Trophoblast cell (in vitro differentiated cells and primary cell): Measurements from ENCODE around the gene LRRN4CL.
A peak's percentile ranks its signal among the peaks of the same experiment; 100 is the strongest.

ENCODE experiments used
- DNase-seq, 2 donors: peaks; one replicate each; pipeline ENCODE4 v3.0.0-alpha.2; 2016
- H2AFZ ChIP-seq: 2 replicates; pipeline ENCODE4 v1.6.1; 2013; ENCODE audit warnings: low read length, moderate library complexity, mild to moderate bottlenecking; ENCODE audit not compliant: insufficient read depth, poor library complexity
- H2AK5ac ChIP-seq: 2 replicates; pipeline ENCODE4 v1.6.1; 2013; ENCODE audit warnings: mild to moderate bottlenecking, low read length
- H2BK120ac ChIP-seq: 2 replicates; pipeline ENCODE4 v1.6.1; 2013; ENCODE audit warnings: low read length, mild to moderate bottlenecking, moderate library complexity; ENCODE audit not compliant: insufficient read depth, poor library complexity
- H2BK12ac ChIP-seq: 2 replicates; pipeline ENCODE4 v1.6.1; 2013; ENCODE audit warnings: mild to moderate bottlenecking, low read length, moderate library complexity
- H2BK5ac ChIP-seq: 2 replicates; pipeline ENCODE4 v1.6.1; 2013; ENCODE audit warnings: low read length, low read depth, moderate library complexity, mild to moderate bottlenecking; ENCODE audit not compliant: poor library complexity
- H3K14ac ChIP-seq: 2 replicates; pipeline ENCODE4 v1.6.1; 2013; ENCODE audit warnings: mild to moderate bottlenecking, low read length
- H3K18ac ChIP-seq: 2 replicates; pipeline ENCODE4 v1.6.1; 2013; ENCODE audit warnings: mild to moderate bottlenecking, low read length
- H3K23ac ChIP-seq: 2 replicates; pipeline ENCODE4 v1.6.1; 2013; ENCODE audit warnings: low read length
- H3K27ac ChIP-seq: 2 replicates; pipeline ENCODE4 v1.5.1; 2013; ENCODE audit warnings: low read depth, mild to moderate bottlenecking, inconsistent platforms, low read length, moderate library complexity
- H3K27me3 ChIP-seq: 2 replicates; pipeline ENCODE4 v1.6.1; 2013; ENCODE audit warnings: inconsistent platforms, mild to moderate bottlenecking, low read length, moderate library complexity; ENCODE audit not compliant: insufficient read depth
- H3K36me3 ChIP-seq, 2 experiments: 1 replicate in 1 of 2; 2 replicates in 1 of 2; pipeline ENCODE4 v1.6.1; 2013; ENCODE audit warnings: low read length in 2 of 2, mild to moderate bottlenecking in 2 of 2, moderate library complexity in 1 of 2; ENCODE audit not compliant: insufficient read depth in 2 of 2, control insufficient read depth in 1 of 2
- H3K4ac ChIP-seq: 2 replicates; pipeline ENCODE4 v1.6.1; 2013; ENCODE audit warnings: low read depth, mild to moderate bottlenecking, low read length, moderate library complexity
- H3K4me1 ChIP-seq, 2 experiments: 1 replicate in 1 of 2; 2 replicates in 1 of 2; pipeline ENCODE4 v1.6.1; 2013; ENCODE audit warnings: low read length in 2 of 2, mild to moderate bottlenecking in 2 of 2, moderate library complexity in 1 of 2; ENCODE audit not compliant: insufficient read depth in 2 of 2, control insufficient read depth in 1 of 2
- H3K4me2 ChIP-seq: 2 replicates; pipeline ENCODE4 v1.6.1; 2013; ENCODE audit warnings: inconsistent platforms, mild to moderate bottlenecking, low read length, moderate library complexity
- H3K4me3 ChIP-seq: 2 replicates; pipeline ENCODE4 v1.5.1; 2013; ENCODE audit warnings: mild to moderate bottlenecking, low read depth, low read length, inconsistent platforms
- H3K79me1 ChIP-seq: one replicate; pipeline ENCODE4 v1.6.1; 2013; ENCODE audit warnings: low read length
- H3K79me2 ChIP-seq: 2 replicates; pipeline ENCODE4 v1.6.1; 2013; ENCODE audit warnings: low read length, mild to moderate bottlenecking; ENCODE audit not compliant: control insufficient read depth, insufficient read depth, poor library complexity
- H3K9ac ChIP-seq: 2 replicates; pipeline ENCODE4 v1.6.1; 2013; ENCODE audit warnings: mild to moderate bottlenecking, low read length
- H3K9me3 ChIP-seq: 2 replicates; pipeline ENCODE4 v1.6.1; 2013; ENCODE audit warnings: low read depth, mild to moderate bottlenecking, control low read depth, inconsistent platforms, low read length; ENCODE audit not compliant: insufficient read depth
- H4K12ac ChIP-seq: 2 replicates; pipeline ENCODE4 v1.6.1; 2013; ENCODE audit warnings: low read depth, mild to moderate bottlenecking, low read length, moderate library complexity
- H4K8ac ChIP-seq: 2 replicates; pipeline ENCODE4 v1.6.1; 2013; ENCODE audit warnings: low read depth, mild to moderate bottlenecking, low read length, moderate library complexity
- H4K91ac ChIP-seq: one replicate; pipeline ENCODE4 v1.6.1; 2013; ENCODE audit warnings: low read depth, mild to moderate bottlenecking, low read length, moderate library complexity
- WGBS: extraction: QIAGEN DNeasy Blood & Tissue Kit; methylation state at CpG from one replicate; pipeline ENCODE4 v1.1.7; 2013; ENCODE audit warnings: missing lambda C conversion rate; ENCODE audit not compliant: insufficient read length, insufficient coverage; ENCODE audit errors: extremely low coverage; 5-methylcytosine and 5-hydroxymethylcytosine counted together

The LRRN4CL gene

GRCh38 chr11:62709247-62710000, 20.1 kb upstream of the LRRN4CL start:
- Histone ChIP-seq H3K23ac (no peak overlapping the region), H3K4me2 (peak overlapping the region; percentile 90), H3K79me2 (peaks cover 10% of the 10 kb centered on the region), H3K4me3 (peak overlapping the region; percentile 69), H2BK120ac (peak overlapping the region; percentile 67), H3K27ac (peak overlapping the region; percentile 90), H2AK5ac (peak overlapping the region; percentile 69), H3K18ac (peak overlapping the region; percentile 82), H4K12ac (peak overlapping the region; percentile 94), H2AFZ (peak overlapping the region; percentile 86), H3K9me3 (no peaks in the 10 kb centered on the region), H3K9ac (peak overlapping the region; percentile 88), H2BK5ac (peak overlapping the region; percentile 88), H3K14ac (peak overlapping the region; percentile 92), H3K4ac (peak overlapping the region; percentile 90), H3K79me1 (peaks cover 22% of the 10 kb centered on the region), H3K4me1 (peaks cover 25 to 30% of the 10 kb centered on the region in 2 experiments), H2BK12ac (peak overlapping the region; percentile 6), H3K27me3 (no peaks in the 10 kb centered on the region), H4K8ac (peak overlapping the region; percentile 96), H4K91ac (peak overlapping the region; percentile 96), H3K36me3 (peaks cover 6 to 22% of the 10 kb centered on the region in 2 experiments)
- peak; percentile 99 for DNase-seq
- WGBS: no CpG with 5 or more reads among the region's 47 CpGs

GRCh38 chr11:62708793-62709192, 19.5 kb upstream of the LRRN4CL start:
- Histone ChIP-seq H3K27me3 (no peaks in the 10 kb centered on the region), H3K14ac (peak overlapping the region; percentile 90), H3K9me3 (no peaks in the 10 kb centered on the region), H3K18ac (peak overlapping the region; percentile 78), H2AFZ (peak overlapping the region; percentile 51), H4K91ac (peak overlapping the region; percentile 76), H3K4me2 (peak overlapping the region; percentile 90), H3K79me2 (peaks cover 10% of the 10 kb centered on the region), H4K12ac (peak overlapping the region; percentile 87), H2AK5ac (peak overlapping the region; percentile 69), H3K9ac (peak overlapping the region; percentile 88), H3K36me3 (peaks cover 3 to 17% of the 10 kb centered on the region in 2 experiments), H2BK12ac (peak overlapping the region; percentile 6), H2BK5ac (peak overlapping the region; percentile 79), H3K27ac (peak overlapping the region; percentile 83), H4K8ac (peak overlapping the region; percentile 88), H3K4me3 (no peak overlapping the region), H3K23ac (no peak overlapping the region), H2BK120ac (peak overlapping the region; percentile 10), H3K79me1 (peaks cover 22% of the 10 kb centered on the region), H3K4me1 (peaks cover 25 to 30% of the 10 kb centered on the region in 2 experiments), H3K4ac (peak overlapping the region; percentile 66)
- WGBS: no CpG with 5 or more reads among the region's 7 CpGs
- DNase-seq: peak in 1 of 2 donors; percentile 25

- Histone ChIP-seq H2BK5ac (peak overlapping the region; percentile 25), H4K8ac (peak overlapping the region; percentile 88), H3K79me1 (peaks cover 22% of the 10 kb centered on the region), H2AK5ac (no peak overlapping the region), H2BK12ac (no peak overlapping the region), H4K91ac (peak overlapping the region; percentile 76), H3K14ac (peak overlapping the region; percentile 90), H3K27ac (no peak overlapping the region), H3K27me3 (no peaks in the 10 kb centered on the region), H3K4me3 (no peak overlapping the region), H2AFZ (no peak overlapping the region), H3K36me3 (peaks cover 2 to 13% of the 10 kb centered on the region in 2 experiments), H3K4me1 (peaks cover 25 to 30% of the 10 kb centered on the region in 2 experiments), H3K18ac (peak overlapping the region; percentile 2), H3K23ac (no peak overlapping the region), H3K4me2 (peak overlapping the region; percentile 90), H3K9ac (no peak overlapping the region), H2BK120ac (no peak overlapping the region), H3K79me2 (peaks cover 10% of the 10 kb centered on the region), H3K9me3 (no peaks in the 10 kb centered on the region), H4K12ac (peak overlapping the region; percentile 87), H3K4ac (no peak overlapping the region)
- no peak for DNase-seq
- WGBS: no CpG with 5 or more reads among the region's 5 CpGs
Observed at GRCh38 chr11:62708392-62708791, 19.1 kb upstream of the LRRN4CL start.

GRCh38 chr11:62707277-62707861, 18.0 kb upstream of the LRRN4CL start, which contains the start of the genes BSCL2 and GNG3:
BSCL2 (minus strand) TSS chr11:62707424; CDS start chr11:62707195, 229 bp downstream.
GNG3 (plus strand) TSS chr11:62707676; CDS start chr11:62708296, 620 bp downstream.
- DNase-seq: no peak
- H3K79me2 ChIP-seq: peaks cover 10% of the 10 kb centered on the region
- peaks cover 2 to 12% of the 10 kb centered on the region in 2 experiments for H3K36me3 ChIP-seq
- H2BK5ac ChIP-seq: peak within 1 kb of the TSS; percentile 25
- H4K91ac ChIP-seq: peak within 1 kb of the TSS; percentile 76
- no peak within 1 kb of the TSS for H2BK12ac ChIP-seq
- H3K9me3 ChIP-seq: no peaks in the 10 kb centered on the region
- H3K9ac ChIP-seq: peak within 1 kb of the TSS; percentile 14
- H3K27me3 ChIP-seq: no peaks in the 10 kb centered on the region
- H3K23ac ChIP-seq: no peak within 1 kb of the TSS
- peak within 1 kb of the TSS; percentile 76 for H3K27ac ChIP-seq
- peak within 1 kb of the TSS; percentile 94 for H3K4me2 ChIP-seq
- no peak within 1 kb of the TSS for H2AFZ ChIP-seq
- H2BK120ac ChIP-seq: peak within 1 kb of the TSS; percentile 38
- no CpG with 5 or more reads among the region's 10 CpGs for WGBS
- H4K8ac ChIP-seq: peak within 1 kb of the TSS; percentile 88
- peak within 1 kb of the TSS; percentile 57 for H3K18ac ChIP-seq
- peak within 1 kb of the TSS; percentile 87 for H4K12ac ChIP-seq
- peak within 1 kb of the TSS; percentile 90 for H3K14ac ChIP-seq
- peak within 1 kb of the TSS; percentile 68 for H3K4me3 ChIP-seq
- peaks cover 25 to 30% of the 10 kb centered on the region in 2 experiments for H3K4me1 ChIP-seq
- peak within 1 kb of the TSS; percentile 24 for H3K4ac ChIP-seq
- peak within 1 kb of the TSS; percentile 53 for H2AK5ac ChIP-seq
- H3K79me1 ChIP-seq: peaks cover 22% of the 10 kb centered on the region
